ENCODE results near the gene PIK3CD. TPM values are rescaled to one million over a fixed set of nuclear protein-coding genes. Genes with fewer than 3 reads are reported as not detected.

PIK3CD gene
- total RNA-seq, 1 donor from 2014 or later: 15.7 TPM

GRCh38 chr1:9722378-9722749 is 70.8 kb downstream of the PIK3CD start:
- TF ChIP-seq CTCF (IDR thresholded peaks at IDR 0.05; ENCODE audit: unreplicated experiment): no peak
- DNase-seq (ENCODE audit: low spot score, unreplicated experiment): no peak
- peaks cover 7% of the 10 kb centered on the region for H3K4me1 Mint-ChIP-seq (ENCODE audit: low read depth)
- no peaks in the 10 kb centered on the region for H3K27me3 Mint-ChIP-seq
- no peaks in the 10 kb centered on the region for H3K9me3 Mint-ChIP-seq (ENCODE audit: low read depth)
- H3K36me3 Mint-ChIP-seq (ENCODE audit: insufficient read depth): peaks cover 11% of the 10 kb centered on the region
- H3K4me3 Mint-ChIP-seq (ENCODE audit: low read depth): no peak overlapping the region
- H3K27ac Mint-ChIP-seq: no peak overlapping the region

- no peak for TF ChIP-seq CTCF (IDR thresholded peaks at IDR 0.05; ENCODE audit: unreplicated experiment)
- H3K4me1 Mint-ChIP-seq (ENCODE audit: low read depth): no peaks in the 10 kb centered on the region
- no peaks in the 10 kb centered on the region for H3K27me3 Mint-ChIP-seq
- DNase-seq (ENCODE audit: low spot score, unreplicated experiment): no peak
- H3K4me3 Mint-ChIP-seq (ENCODE audit: low read depth): no peak overlapping the region
- peaks cover 17% of the 10 kb centered on the region for H3K36me3 Mint-ChIP-seq (ENCODE audit: insufficient read depth)
- peak overlapping the region; percentile 76 for H3K27ac Mint-ChIP-seq
- no peaks in the 10 kb centered on the region for H3K9me3 Mint-ChIP-seq (ENCODE audit: low read depth)
Observed at GRCh38 chr1:9723068-9723805, 71.7 kb downstream of the PIK3CD start.

GRCh38 chr1:9723926-9724325 is 72.4 kb downstream of the PIK3CD start:
- Mint-ChIP-seq H3K36me3 (ENCODE audit: insufficient read depth) (peaks cover 21% of the 10 kb centered on the region), H3K27ac (peak overlapping the region; percentile 76), H3K9me3 (ENCODE audit: low read depth) (no peaks in the 10 kb centered on the region), H3K4me3 (ENCODE audit: low read depth) (no peak overlapping the region), H3K4me1 (ENCODE audit: low read depth) (no peaks in the 10 kb centered on the region), H3K27me3 (no peaks in the 10 kb centered on the region)
- no peak for TF ChIP-seq CTCF (IDR thresholded peaks at IDR 0.05; ENCODE audit: unreplicated experiment)
- DNase-seq (ENCODE audit: low spot score, unreplicated experiment): no peak

- Mint-ChIP-seq H3K4me3 (ENCODE audit: low read depth) (no peak overlapping the region), H3K9me3 (ENCODE audit: low read depth) (no peaks in the 10 kb centered on the region)
Observed at GRCh38 chr1:9724706-9725476, 73.4 kb downstream of the PIK3CD start.

More at GRCh38 chr1:9724706-9725476, 73.4 kb downstream of the PIK3CD start:
- Mint-ChIP-seq H3K27me3 (no peaks in the 10 kb centered on the region), H3K27ac (no peak overlapping the region), H3K4me1 (ENCODE audit: low read depth) (no peaks in the 10 kb centered on the region), H3K36me3 (ENCODE audit: insufficient read depth) (peaks cover 23% of the 10 kb centered on the region)
- peak; percentile 39 for DNase-seq (ENCODE audit: low spot score, unreplicated experiment)
- peak; percentile 81 for TF ChIP-seq CTCF (IDR thresholded peaks at IDR 0.05; ENCODE audit: unreplicated experiment)
